GM23338 (cell line): Measurements from ENCODE around the gene HTR3E. TPM values are rescaled to one million over a fixed set of nuclear protein-coding genes. Genes with fewer than 3 reads are reported as not detected.

Experiments used
- ATAC-seq: fragments of 200-7000 bp; cut with Tn5 transposase; 3 replicates; pipeline ENCODE4 v1.9.1; 2020
- DNase-seq: peaks from one replicate; pipeline ENCODE4 v3.0.0-alpha.2; 2015; ENCODE audit warnings: low spot score
- H2AFZ ChIP-seq: fragments of 200-600 bp; sonication (generic); 2 replicates; pipeline ENCODE4 v1.8.0; 2016; ENCODE audit warnings: antibody characterized with exemption, mild to moderate bottlenecking, moderate library complexity
- H3F3A ChIP-seq: fragments of 200-600 bp; sonication (generic); replicated peaks from 2 replicates; pipeline ENCODE4 v1.8.0; 2017; ENCODE audit warnings: antibody characterized with exemption, mixed run types, low read depth
- H3K27ac ChIP-seq: fragments of 200-600 bp; sonication (generic); 2 replicates; pipeline ENCODE4 v1.6.1; 2016; ENCODE audit warnings: low read depth
- H3K27me3 ChIP-seq: fragments of 200-600 bp; sonication (generic); 2 replicates; pipeline ENCODE4 v1.8.0; 2016; ENCODE audit warnings: mild to moderate bottlenecking, mixed run types, moderate library complexity; ENCODE audit not compliant: insufficient read depth
- H3K36me3 ChIP-seq: fragments of 200-600 bp; sonication (generic); 2 replicates; pipeline ENCODE4 v1.8.0; 2016; ENCODE audit warnings: mild to moderate bottlenecking; ENCODE audit not compliant: insufficient read depth
- H3K4me1 ChIP-seq: fragments of 200-600 bp; sonication (generic); 2 replicates; pipeline ENCODE4 v1.8.0; 2016; ENCODE audit warnings: mild to moderate bottlenecking, moderate library complexity; ENCODE audit not compliant: insufficient read depth
- H3K4me2 ChIP-seq: fragments of 200-600 bp; sonication (generic); 2 replicates; pipeline ENCODE4 v1.7.1; 2017; ENCODE audit warnings: mixed run types
- H3K4me3 ChIP-seq: fragments of 200-600 bp; sonication (generic); 2 replicates; pipeline ENCODE4 v1.6.1; 2016; ENCODE audit warnings: mixed run types
- H3K79me2 ChIP-seq: fragments of 200-600 bp; sonication (generic); replicated peaks from 2 replicates; pipeline ENCODE4 v1.8.0; 2017; ENCODE audit warnings: mild to moderate bottlenecking; ENCODE audit not compliant: insufficient read depth
- H3K9me2 ChIP-seq: fragments of 200-600 bp; sonication (generic); 2 replicates; pipeline ENCODE4 v1.8.0; 2017; ENCODE audit not compliant: insufficient read depth
- H4K20me1 ChIP-seq: fragments of 200-600 bp; sonication (generic); replicated peaks from 2 replicates; pipeline ENCODE4 v1.8.0; 2017; ENCODE audit warnings: mild to moderate bottlenecking; ENCODE audit not compliant: insufficient read depth
- H3K27ac Mint-ChIP-seq: 2 replicates; pipeline ENCODE4 v1.8.0; 2020; ENCODE audit warnings: inconsistent platforms, mild to moderate bottlenecking, moderate library complexity, mixed read lengths
- H3K27me3 Mint-ChIP-seq: 3 replicates; pipeline ENCODE4 v1.8.0; 2022; ENCODE audit warnings: low read depth, mild to moderate bottlenecking, moderate library complexity, mixed read lengths, inconsistent platforms; ENCODE audit not compliant: insufficient read depth, poor library complexity
- H3K36me3 Mint-ChIP-seq: 3 replicates; pipeline ENCODE4 v1.8.0; 2021; ENCODE audit warnings: low read depth, mild to moderate bottlenecking, inconsistent platforms, moderate library complexity, mixed read lengths
- H3K4me1 Mint-ChIP-seq: 3 replicates; pipeline ENCODE4 v1.8.0; 2020; ENCODE audit warnings: mild to moderate bottlenecking, inconsistent platforms, mixed read lengths
- H3K4me3 Mint-ChIP-seq: 3 replicates; pipeline ENCODE4 v1.8.0; 2021; ENCODE audit warnings: moderate library complexity, mild to moderate bottlenecking, inconsistent platforms, mixed read lengths
- H3K9me3 Mint-ChIP-seq: 3 replicates; pipeline ENCODE4 v1.8.0; 2020; ENCODE audit warnings: moderate library complexity, mild to moderate bottlenecking, inconsistent platforms, mixed read lengths
- CREB1 ChIP-seq: fragments of 250-450 bp; sonication (Bioruptor Pico); IDR thresholded peaks from 2 replicates; pipeline ENCODE4 v1.5.0; 2020; ENCODE audit warnings: low read depth, mild to moderate bottlenecking, moderate library complexity
- CTCF ChIP-seq, 2 experiments: fragments of 200-600 bp in 1 of 2; sonication (generic) in 1 of 2; conservative IDR thresholded peaks; 2 replicates each; pipeline versions ENCODE4 v1.5.1 to v1.6.1; 2016 to 2017; ENCODE audit warnings: antibody characterized with exemption in 2 of 2, low read depth in 2 of 2, mild to moderate bottlenecking in 2 of 2, moderate library complexity in 1 of 2
- ETS1 ChIP-seq: IDR thresholded peaks from 2 replicates; pipeline ENCODE4 v1.6.1; 2016; ENCODE audit warnings: antibody characterized with exemption
- EZH2 ChIP-seq: fragments of 200-600 bp; sonication (generic); IDR thresholded peaks from one replicate; pipeline ENCODE4 v1.8.0; 2017; ENCODE audit warnings: antibody characterized with exemption, mild to moderate bottlenecking, low read depth; ENCODE audit not compliant: unreplicated experiment
- EZH2phosphoT487 ChIP-seq: fragments of 200-600 bp; sonication (generic); IDR thresholded peaks from one replicate; pipeline ENCODE4 v1.8.1; 2018; ENCODE audit warnings: antibody characterized with exemption; ENCODE audit not compliant: unreplicated experiment
- JUNB ChIP-seq: IDR thresholded peaks from one replicate; pipeline ENCODE4 v1.6.1; 2016; ENCODE audit warnings: antibody characterized with exemption; ENCODE audit not compliant: unreplicated experiment
- NANOG ChIP-seq: IDR thresholded peaks from 2 replicates; pipeline ENCODE4 v1.6.1; 2016; ENCODE audit warnings: antibody characterized with exemption, borderline replicate concordance
- POLR2AphosphoS5 ChIP-seq: IDR thresholded peaks from 2 replicates; pipeline ENCODE4 v1.6.1; 2016; ENCODE audit warnings: antibody characterized with exemption, low read depth
- REST ChIP-seq: IDR thresholded peaks from one replicate; pipeline ENCODE4 v1.6.1; 2018; ENCODE audit warnings: antibody characterized with exemption; ENCODE audit not compliant: unreplicated experiment
- STAT1 ChIP-seq: IDR thresholded peaks from one replicate; pipeline ENCODE4 v1.6.1; 2016; ENCODE audit warnings: antibody characterized with exemption; ENCODE audit not compliant: unreplicated experiment
- ZNF114 ChIP-seq: fragments of 250-450 bp; sonication (Bioruptor Pico); IDR thresholded peaks from 2 replicates; pipeline ENCODE4 v1.5.0; 2020; ENCODE audit warnings: mild to moderate bottlenecking, moderate library complexity
- ZNF331 ChIP-seq: fragments of 250-450 bp; sonication (Bioruptor Pico); IDR thresholded peaks from 2 replicates; pipeline ENCODE4 v1.5.0; 2020; ENCODE audit warnings: low read depth, mild to moderate bottlenecking, moderate library complexity
- ZNF462 ChIP-seq: fragments of 250-450 bp; sonication (Bioruptor Pico); IDR thresholded peaks from 2 replicates; pipeline ENCODE4 v1.5.0; 2020; ENCODE audit warnings: mild to moderate bottlenecking, moderate library complexity
- polyA plus RNA-seq: library from polyadenylated mRNA; unstranded; fragments of >200 nt; fragmentation: Nextera tagmentation; extraction: Ambion mirVana; gene quantifications from 2 replicates; pipeline ENCODE4 v1.2.1, GENCODE V29; 2016
- total RNA-seq: library from RNA; depleted of rRNA; stranded (reverse); fragments of >200 nt; shearing (Covaris generic); gene quantifications from 2 replicates; pipeline ENCODE4 v1.2.3, GENCODE V29; 2014

The HTR3E gene
- total and polyA plus RNA-seq, 2 experiments from 2014 or later, result not detected

- TF ChIP-seq ZNF331 (CRISPR knock-in tag), result no peak
These were observed 23.2 kb upstream of the HTR3E start (continued) for GRCh38 chr3:184073621-184074020.

- Mint-ChIP-seq H3K27ac (no peak overlapping the region), H3K4me1 (peaks cover 6% of the 10 kb centered on the region), H3K9me3 (peaks cover 7% of the 10 kb centered on the region), H3K4me3 (no peak overlapping the region), H3K27me3 (peaks cover 4% of the 10 kb centered on the region), H3K36me3 (no peaks in the 10 kb centered on the region)
- DNase-seq (no peak), ATAC-seq (no peak)
- H2AFZ ChIP-seq, result no peak overlapping the region
- H3K4me3 ChIP-seq, result no peak overlapping the region
- no peaks in the 10 kb centered on the region for H4K20me1 ChIP-seq
- no peak overlapping the region for H3K4me2 ChIP-seq
- H3K4me1 ChIP-seq, result no peaks in the 10 kb centered on the region
- no peaks in the 10 kb centered on the region for H3K79me2 ChIP-seq
- H3F3A ChIP-seq, result no peaks in the 10 kb centered on the region
- no peak for TF ChIP-seq NANOG
- no peak for TF ChIP-seq EZH2phosphoT487
- TF ChIP-seq ZNF114 (CRISPR knock-in tag), result no peak
- TF ChIP-seq ZNF462 (CRISPR knock-in tag), result no peak
- TF ChIP-seq EZH2, result no peak
- TF ChIP-seq POLR2AphosphoS5, result no peak
- no peak for TF ChIP-seq CTCF (conservative IDR thresholded peaks at IDR 0.05; ENCODE audit: low read depth in 2 of 2)
- no peak for TF ChIP-seq CREB1
- TF ChIP-seq ZNF331 (CRISPR knock-in tag), result no peak
- no peak for TF ChIP-seq ETS1
- no peak for TF ChIP-seq REST
- no peak for TF ChIP-seq STAT1
- no peak for TF ChIP-seq JUNB
- H3K27ac ChIP-seq, result no peak overlapping the region
- H3K9me2 ChIP-seq, result peaks cover 7% of the 10 kb centered on the region; the same call in 1 of the 2 replicates
- no peaks in the 10 kb centered on the region for H3K36me3 ChIP-seq
- no peaks in the 10 kb centered on the region for H3K27me3 ChIP-seq
These were observed 21.0 kb upstream of the HTR3E start for GRCh38 chr3:184075901-184076300.
